ENCODE results near the gene ISYNA1. TPM values are rescaled to one million over a fixed set of nuclear protein-coding genes. Genes with fewer than 3 reads are reported as not detected.

The ISYNA1 gene
- total RNA-seq, 4 donors from 2014 or later: 15.8 to 38.9 (median 26.2) TPM

GRCh38 chr19:18427743-18428113 is 10.2 kb downstream of the ISYNA1 start:
- H3K4me3 ChIP-seq: no peak overlapping the region
- intact Hi-C loops (cut with DNase I): no loop called here
- H3K36me3 ChIP-seq: peaks cover 0 to 16% (median 13%) of the 10 kb centered on the region in 4 donors
- no peaks in the 10 kb centered on the region for H3K9me3 ChIP-seq
- TF ChIP-seq POLR2A (IDR thresholded peaks at IDR 0.05; ENCODE audit: low read depth) (no peak), CTCF (IDR thresholded peaks at IDR 0.05) (no peak), EP300 (IDR thresholded peaks at IDR 0.05) (no peak), POLR2AphosphoS5 (IDR thresholded peaks at IDR 0.05) (no peak)
- H3K4me1 ChIP-seq: peaks cover 63 to 99% (median 82%) of the 10 kb centered on the region in 4 donors
- no peak for DNase-seq (ENCODE audit: extremely low spot score)
- no peaks in the 10 kb centered on the region for H3K27me3 ChIP-seq
- peak overlapping the region in 3 of 4 donors; percentile 78 to 86 (median 83) for H3K27ac ChIP-seq (replicated peaks in 1 of 4)
- 79% methylated on average over 10 of the region's 12 CpGs for WGBS

GRCh38 chr19:18427080-18427742 is 10.7 kb downstream of the ISYNA1 start:
- H3K4me1 ChIP-seq: peaks cover 62 to 99% (median 84%) of the 10 kb centered on the region in 4 donors
- 73% methylated on average over 12 of the region's 16 CpGs for WGBS
- intact Hi-C loops (cut with DNase I): no loop called here
- no peak for TF ChIP-seq POLR2AphosphoS5 (IDR thresholded peaks at IDR 0.05)
- no peak for TF ChIP-seq CTCF (IDR thresholded peaks at IDR 0.05)
- no peak for TF ChIP-seq EP300 (IDR thresholded peaks at IDR 0.05)
- TF ChIP-seq POLR2A (IDR thresholded peaks at IDR 0.05; ENCODE audit: low read depth): no peak
- peaks cover 0 to 16% (median 13%) of the 10 kb centered on the region in 4 donors for H3K36me3 ChIP-seq
- H3K9me3 ChIP-seq: no peaks in the 10 kb centered on the region
- peak overlapping the region; percentile 69 to 85 (median 80) for H3K27ac ChIP-seq (replicated peaks in 1 of 4)
- DNase-seq (ENCODE audit: extremely low spot score): no peak
- H3K4me3 ChIP-seq: no peak overlapping the region
- no peaks in the 10 kb centered on the region for H3K27me3 ChIP-seq

GRCh38 chr19:18426416-18426767 is 11.5 kb downstream of the ISYNA1 start:
- intact Hi-C loops (cut with DNase I): no loop called here
- DNase-seq (ENCODE audit: extremely low spot score): no peak

GRCh38 chr19:18425515-18426415 is 12.2 kb downstream of the ISYNA1 start:
- no peaks in the 10 kb centered on the region for H3K27me3 ChIP-seq
- H3K9me3 ChIP-seq: no peaks in the 10 kb centered on the region
- no peak for TF ChIP-seq EP300 (IDR thresholded peaks at IDR 0.05)
- no peak for TF ChIP-seq POLR2A (IDR thresholded peaks at IDR 0.05; ENCODE audit: low read depth)
- TF ChIP-seq CTCF (IDR thresholded peaks at IDR 0.05): peak in 2 of 3 experiments; percentile 5 to 31
- TF ChIP-seq POLR2AphosphoS5 (IDR thresholded peaks at IDR 0.05): peak; percentile 22 to 23
- peaks cover 69 to 99% (median 91%) of the 10 kb centered on the region in 4 donors for H3K4me1 ChIP-seq
- no peak for DNase-seq (ENCODE audit: extremely low spot score)
- WGBS: 56% methylated on average over 18 of the region's 18 CpGs
- intact Hi-C loops (cut with DNase I): no loop called here
- H3K36me3 ChIP-seq: peaks cover 0 to 11% (median 9%) of the 10 kb centered on the region in 4 donors
- H3K4me3 ChIP-seq: peak overlapping the region in 1 of 4 donors; percentile 7
- H3K27ac ChIP-seq (replicated peaks in 1 of 4): peak overlapping the region; percentile 69 to 85 (median 80)

More at GRCh38 chr19:18426416-18426767, 11.5 kb downstream of the ISYNA1 start:
- Histone ChIP-seq H3K9me3 (no peaks in the 10 kb centered on the region), H3K36me3 (peaks cover 0 to 14% (median 12%) of the 10 kb centered on the region in 4 donors), H3K27ac (replicated peaks in 1 of 4) (peak overlapping the region; percentile 69 to 85 (median 80)), H3K4me1 (peaks cover 62 to 99% (median 87%) of the 10 kb centered on the region in 4 donors), H3K27me3 (no peaks in the 10 kb centered on the region), H3K4me3 (peak overlapping the region in 1 of 4 donors; percentile 7)
- TF ChIP-seq EP300 (IDR thresholded peaks at IDR 0.05) (no peak), POLR2AphosphoS5 (IDR thresholded peaks at IDR 0.05) (no peak), CTCF (IDR thresholded peaks at IDR 0.05) (no peak), POLR2A (IDR thresholded peaks at IDR 0.05; ENCODE audit: low read depth) (no peak)
- 62% methylated on average over 6 of the region's 8 CpGs for WGBS

Measured in esophagus muscularis mucosa (tissue), 4 donors.